GM23338 (cell line): Measurements from ENCODE around the gene THUMPD3. TPM values are rescaled to one million over a fixed set of nuclear protein-coding genes. Genes with fewer than 3 reads are reported as not detected.

Experiments used
- ATAC-seq: fragments of 200-7000 bp; cut with Tn5 transposase; 3 replicates; pipeline ENCODE4 v1.9.1; 2020
- DNase-seq: peaks from one replicate; pipeline ENCODE4 v3.0.0-alpha.2; 2015; ENCODE audit warnings: low spot score
- H2AFZ ChIP-seq: fragments of 200-600 bp; sonication (generic); 2 replicates; pipeline ENCODE4 v1.8.0; 2016; ENCODE audit warnings: antibody characterized with exemption, mild to moderate bottlenecking, moderate library complexity
- H3F3A ChIP-seq: fragments of 200-600 bp; sonication (generic); replicated peaks from 2 replicates; pipeline ENCODE4 v1.8.0; 2017; ENCODE audit warnings: antibody characterized with exemption, mixed run types, low read depth
- H3K27ac ChIP-seq: fragments of 200-600 bp; sonication (generic); 2 replicates; pipeline ENCODE4 v1.6.1; 2016; ENCODE audit warnings: low read depth
- H3K27me3 ChIP-seq: fragments of 200-600 bp; sonication (generic); 2 replicates; pipeline ENCODE4 v1.8.0; 2016; ENCODE audit warnings: mild to moderate bottlenecking, mixed run types, moderate library complexity; ENCODE audit not compliant: insufficient read depth
- H3K36me3 ChIP-seq: fragments of 200-600 bp; sonication (generic); 2 replicates; pipeline ENCODE4 v1.8.0; 2016; ENCODE audit warnings: mild to moderate bottlenecking; ENCODE audit not compliant: insufficient read depth
- H3K4me1 ChIP-seq: fragments of 200-600 bp; sonication (generic); 2 replicates; pipeline ENCODE4 v1.8.0; 2016; ENCODE audit warnings: mild to moderate bottlenecking, moderate library complexity; ENCODE audit not compliant: insufficient read depth
- H3K4me2 ChIP-seq: fragments of 200-600 bp; sonication (generic); 2 replicates; pipeline ENCODE4 v1.7.1; 2017; ENCODE audit warnings: mixed run types
- H3K4me3 ChIP-seq: fragments of 200-600 bp; sonication (generic); 2 replicates; pipeline ENCODE4 v1.6.1; 2016; ENCODE audit warnings: mixed run types
- H3K79me2 ChIP-seq: fragments of 200-600 bp; sonication (generic); replicated peaks from 2 replicates; pipeline ENCODE4 v1.8.0; 2017; ENCODE audit warnings: mild to moderate bottlenecking; ENCODE audit not compliant: insufficient read depth
- H3K9me2 ChIP-seq: fragments of 200-600 bp; sonication (generic); 2 replicates; pipeline ENCODE4 v1.8.0; 2017; ENCODE audit not compliant: insufficient read depth
- H4K20me1 ChIP-seq: fragments of 200-600 bp; sonication (generic); replicated peaks from 2 replicates; pipeline ENCODE4 v1.8.0; 2017; ENCODE audit warnings: mild to moderate bottlenecking; ENCODE audit not compliant: insufficient read depth
- H3K27ac Mint-ChIP-seq: 2 replicates; pipeline ENCODE4 v1.8.0; 2020; ENCODE audit warnings: inconsistent platforms, mild to moderate bottlenecking, moderate library complexity, mixed read lengths
- H3K27me3 Mint-ChIP-seq: 3 replicates; pipeline ENCODE4 v1.8.0; 2022; ENCODE audit warnings: low read depth, mild to moderate bottlenecking, moderate library complexity, mixed read lengths, inconsistent platforms; ENCODE audit not compliant: insufficient read depth, poor library complexity
- H3K36me3 Mint-ChIP-seq: 3 replicates; pipeline ENCODE4 v1.8.0; 2021; ENCODE audit warnings: low read depth, mild to moderate bottlenecking, inconsistent platforms, moderate library complexity, mixed read lengths
- H3K4me1 Mint-ChIP-seq: 3 replicates; pipeline ENCODE4 v1.8.0; 2020; ENCODE audit warnings: mild to moderate bottlenecking, inconsistent platforms, mixed read lengths
- H3K4me3 Mint-ChIP-seq: 3 replicates; pipeline ENCODE4 v1.8.0; 2021; ENCODE audit warnings: moderate library complexity, mild to moderate bottlenecking, inconsistent platforms, mixed read lengths
- H3K9me3 Mint-ChIP-seq: 3 replicates; pipeline ENCODE4 v1.8.0; 2020; ENCODE audit warnings: moderate library complexity, mild to moderate bottlenecking, inconsistent platforms, mixed read lengths
- CREB1 ChIP-seq: fragments of 250-450 bp; sonication (Bioruptor Pico); IDR thresholded peaks from 2 replicates; pipeline ENCODE4 v1.5.0; 2020; ENCODE audit warnings: low read depth, mild to moderate bottlenecking, moderate library complexity
- CTCF ChIP-seq, 2 experiments: fragments of 200-600 bp in 1 of 2; sonication (generic) in 1 of 2; conservative IDR thresholded peaks; 2 replicates each; pipeline versions ENCODE4 v1.5.1 to v1.6.1; 2016 to 2017; ENCODE audit warnings: antibody characterized with exemption in 2 of 2, low read depth in 2 of 2, mild to moderate bottlenecking in 2 of 2, moderate library complexity in 1 of 2
- EZH2phosphoT487 ChIP-seq: fragments of 200-600 bp; sonication (generic); IDR thresholded peaks from one replicate; pipeline ENCODE4 v1.8.1; 2018; ENCODE audit warnings: antibody characterized with exemption; ENCODE audit not compliant: unreplicated experiment
- JUNB ChIP-seq: IDR thresholded peaks from one replicate; pipeline ENCODE4 v1.6.1; 2016; ENCODE audit warnings: antibody characterized with exemption; ENCODE audit not compliant: unreplicated experiment
- NANOG ChIP-seq: IDR thresholded peaks from 2 replicates; pipeline ENCODE4 v1.6.1; 2016; ENCODE audit warnings: antibody characterized with exemption, borderline replicate concordance
- POLR2AphosphoS5 ChIP-seq: IDR thresholded peaks from 2 replicates; pipeline ENCODE4 v1.6.1; 2016; ENCODE audit warnings: antibody characterized with exemption, low read depth
- ZNF114 ChIP-seq: fragments of 250-450 bp; sonication (Bioruptor Pico); IDR thresholded peaks from 2 replicates; pipeline ENCODE4 v1.5.0; 2020; ENCODE audit warnings: mild to moderate bottlenecking, moderate library complexity
- ZNF331 ChIP-seq: fragments of 250-450 bp; sonication (Bioruptor Pico); IDR thresholded peaks from 2 replicates; pipeline ENCODE4 v1.5.0; 2020; ENCODE audit warnings: low read depth, mild to moderate bottlenecking, moderate library complexity
- polyA plus RNA-seq: library from polyadenylated mRNA; unstranded; fragments of >200 nt; fragmentation: Nextera tagmentation; extraction: Ambion mirVana; gene quantifications from 2 replicates; pipeline ENCODE4 v1.2.1, GENCODE V29; 2016
- total RNA-seq: library from RNA; depleted of rRNA; stranded (reverse); fragments of >200 nt; shearing (Covaris generic); gene quantifications from 2 replicates; pipeline ENCODE4 v1.2.3, GENCODE V29; 2014
- TF ChIP-seq, protein P1 (sequence below): fragments of 250-450 bp; sonication (Bioruptor Pico); IDR thresholded peaks from 2 replicates; pipeline ENCODE4 v1.5.0; 2020; ENCODE audit warnings: mild to moderate bottlenecking, moderate library complexity
- TF ChIP-seq, protein P2 (sequence below): IDR thresholded peaks from one replicate; pipeline ENCODE4 v1.6.1; 2018; ENCODE audit warnings: antibody characterized with exemption; ENCODE audit not compliant: unreplicated experiment

The THUMPD3 gene
- total and polyA plus RNA-seq, 2 experiments from 2014 or later = 30.1 to 54.1 TPM

DNA sequence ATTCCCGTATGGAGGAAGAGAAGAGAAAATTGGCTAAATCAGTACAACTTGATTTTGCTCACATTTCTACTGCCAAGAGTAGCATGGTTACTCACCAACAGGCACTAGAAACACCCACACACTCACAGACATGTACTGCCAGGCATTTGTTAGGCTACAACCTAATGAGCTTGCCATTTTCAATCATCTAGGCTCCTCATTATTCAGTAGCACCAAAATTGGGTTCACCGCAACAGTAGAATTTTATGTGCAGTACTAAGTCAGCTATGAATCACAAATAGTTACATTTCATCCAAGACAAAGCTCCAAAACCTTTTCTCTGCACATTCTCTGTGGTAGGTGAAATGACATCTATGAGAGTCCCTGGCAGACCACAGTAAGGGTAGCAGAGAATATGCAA, 15.0 kb upstream of the THUMPD3 start:
- Histone ChIP-seq H3K4me2 (no peak overlapping the region), H3K4me3 (no peak overlapping the region), H3K9me2 (no peaks in the 10 kb centered on the region), H3K36me3 (no peaks in the 10 kb centered on the region), H2AFZ (no peak overlapping the region), H3F3A (no peaks in the 10 kb centered on the region), H3K79me2 (no peaks in the 10 kb centered on the region), H3K27ac (no peak overlapping the region), H3K27me3 (no peaks in the 10 kb centered on the region), H4K20me1 (no peaks in the 10 kb centered on the region), H3K4me1 (peaks cover 18% of the 10 kb centered on the region)
- DNase-seq (no peak), ATAC-seq (no peak)
- no peak overlapping the region; the same call in 1 of the 2 replicates for H3K27ac Mint-ChIP-seq
- H3K4me1 Mint-ChIP-seq = peaks cover 40% of the 10 kb centered on the region
- TF ChIP-seq, protein P1, sequence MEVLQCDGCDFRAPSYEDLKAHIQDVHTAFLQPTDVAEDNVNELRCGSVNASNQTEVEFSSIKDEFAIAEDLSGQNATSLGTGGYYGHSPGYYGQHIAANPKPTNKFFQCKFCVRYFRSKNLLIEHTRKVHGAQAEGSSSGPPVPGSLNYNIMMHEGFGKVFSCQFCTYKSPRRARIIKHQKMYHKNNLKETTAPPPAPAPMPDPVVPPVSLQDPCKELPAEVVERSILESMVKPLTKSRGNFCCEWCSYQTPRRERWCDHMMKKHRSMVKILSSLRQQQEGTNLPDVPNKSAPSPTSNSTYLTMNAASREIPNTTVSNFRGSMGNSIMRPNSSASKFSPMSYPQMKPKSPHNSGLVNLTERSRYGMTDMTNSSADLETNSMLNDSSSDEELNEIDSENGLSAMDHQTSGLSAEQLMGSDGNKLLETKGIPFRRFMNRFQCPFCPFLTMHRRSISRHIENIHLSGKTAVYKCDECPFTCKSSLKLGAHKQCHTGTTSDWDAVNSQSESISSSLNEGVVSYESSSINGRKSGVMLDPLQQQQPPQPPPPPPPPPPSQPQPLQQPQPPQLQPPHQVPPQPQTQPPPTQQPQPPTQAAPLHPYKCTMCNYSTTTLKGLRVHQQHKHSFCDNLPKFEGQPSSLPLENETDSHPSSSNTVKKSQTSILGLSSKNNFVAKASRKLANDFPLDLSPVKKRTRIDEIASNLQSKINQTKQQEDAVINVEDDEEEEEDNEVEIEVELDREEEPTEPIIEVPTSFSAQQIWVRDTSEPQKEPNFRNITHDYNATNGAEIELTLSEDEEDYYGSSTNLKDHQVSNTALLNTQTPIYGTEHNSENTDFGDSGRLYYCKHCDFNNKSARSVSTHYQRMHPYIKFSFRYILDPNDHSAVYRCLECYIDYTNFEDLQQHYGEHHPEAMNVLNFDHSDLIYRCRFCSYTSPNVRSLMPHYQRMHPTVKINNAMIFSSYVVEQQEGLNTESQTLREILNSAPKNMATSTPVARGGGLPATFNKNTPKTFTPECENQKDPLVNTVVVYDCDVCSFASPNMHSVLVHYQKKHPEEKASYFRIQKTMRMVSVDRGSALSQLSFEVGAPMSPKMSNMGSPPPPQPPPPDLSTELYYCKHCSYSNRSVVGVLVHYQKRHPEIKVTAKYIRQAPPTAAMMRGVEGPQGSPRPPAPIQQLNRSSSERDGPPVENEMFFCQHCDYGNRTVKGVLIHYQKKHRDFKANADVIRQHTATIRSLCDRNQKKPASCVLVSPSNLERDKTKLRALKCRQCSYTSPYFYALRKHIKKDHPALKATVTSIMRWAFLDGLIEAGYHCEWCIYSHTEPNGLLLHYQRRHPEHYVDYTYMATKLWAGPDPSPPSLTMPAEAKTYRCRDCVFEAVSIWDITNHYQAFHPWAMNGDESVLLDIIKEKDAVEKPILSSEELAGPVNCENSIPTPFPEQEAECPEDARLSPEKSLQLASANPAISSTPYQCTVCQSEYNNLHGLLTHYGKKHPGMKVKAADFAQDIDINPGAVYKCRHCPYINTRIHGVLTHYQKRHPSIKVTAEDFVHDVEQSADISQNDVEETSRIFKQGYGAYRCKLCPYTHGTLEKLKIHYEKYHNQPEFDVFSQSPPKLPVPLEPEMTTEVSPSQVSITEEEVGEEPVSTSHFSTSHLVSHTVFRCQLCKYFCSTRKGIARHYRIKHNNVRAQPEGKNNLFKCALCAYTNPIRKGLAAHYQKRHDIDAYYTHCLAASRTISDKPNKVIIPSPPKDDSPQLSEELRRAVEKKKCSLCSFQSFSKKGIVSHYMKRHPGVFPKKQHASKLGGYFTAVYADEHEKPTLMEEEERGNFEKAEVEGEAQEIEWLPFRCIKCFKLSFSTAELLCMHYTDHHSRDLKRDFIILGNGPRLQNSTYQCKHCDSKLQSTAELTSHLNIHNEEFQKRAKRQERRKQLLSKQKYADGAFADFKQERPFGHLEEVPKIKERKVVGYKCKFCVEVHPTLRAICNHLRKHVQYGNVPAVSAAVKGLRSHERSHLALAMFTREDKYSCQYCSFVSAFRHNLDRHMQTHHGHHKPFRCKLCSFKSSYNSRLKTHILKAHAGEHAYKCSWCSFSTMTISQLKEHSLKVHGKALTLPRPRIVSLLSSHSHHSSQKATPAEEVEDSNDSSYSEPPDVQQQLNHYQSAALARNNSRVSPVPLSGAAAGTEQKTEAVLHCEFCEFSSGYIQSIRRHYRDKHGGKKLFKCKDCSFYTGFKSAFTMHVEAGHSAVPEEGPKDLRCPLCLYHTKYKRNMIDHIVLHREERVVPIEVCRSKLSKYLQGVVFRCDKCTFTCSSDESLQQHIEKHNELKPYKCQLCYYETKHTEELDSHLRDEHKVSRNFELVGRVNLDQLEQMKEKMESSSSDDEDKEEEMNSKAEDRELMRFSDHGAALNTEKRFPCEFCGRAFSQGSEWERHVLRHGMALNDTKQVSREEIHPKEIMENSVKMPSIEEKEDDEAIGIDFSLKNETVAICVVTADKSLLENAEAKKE (CRISPR knock-in tag) = no peak
- TF ChIP-seq POLR2AphosphoS5 (no peak), JUNB (no peak)
- peaks cover 5% of the 10 kb centered on the region for H3K27me3 Mint-ChIP-seq
- no peak overlapping the region; the same call in 2 of the 3 replicates for H3K4me3 Mint-ChIP-seq
- H3K36me3 Mint-ChIP-seq = peaks cover 7% of the 10 kb centered on the region
- H3K9me3 Mint-ChIP-seq = no peaks in the 10 kb centered on the region

- Mint-ChIP-seq H3K9me3 (no peaks in the 10 kb centered on the region), H3K36me3 (peaks cover 7% of the 10 kb centered on the region), H3K27me3 (peaks cover 1% of the 10 kb centered on the region), H3K4me1 (peaks cover 50% of the 10 kb centered on the region), H3K27ac (no peak overlapping the region; the same call in 1 of the 2 replicates), H3K4me3 (no peak overlapping the region)
- H3K27me3 ChIP-seq = no peaks in the 10 kb centered on the region
- no peak for ATAC-seq
- H3K27ac ChIP-seq = no peak overlapping the region
- peaks cover 25% of the 10 kb centered on the region for H3K4me1 ChIP-seq
- no peaks in the 10 kb centered on the region for H3K36me3 ChIP-seq
- no peak overlapping the region for H3K4me3 ChIP-seq
- H3K4me2 ChIP-seq = no peak overlapping the region
- H4K20me1 ChIP-seq = no peaks in the 10 kb centered on the region
- no peak overlapping the region for H2AFZ ChIP-seq
- no peaks in the 10 kb centered on the region for H3K79me2 ChIP-seq
- H3F3A ChIP-seq = no peaks in the 10 kb centered on the region
- DNase-seq = no peak
- no peaks in the 10 kb centered on the region for H3K9me2 ChIP-seq
- TF ChIP-seq, protein P2, sequence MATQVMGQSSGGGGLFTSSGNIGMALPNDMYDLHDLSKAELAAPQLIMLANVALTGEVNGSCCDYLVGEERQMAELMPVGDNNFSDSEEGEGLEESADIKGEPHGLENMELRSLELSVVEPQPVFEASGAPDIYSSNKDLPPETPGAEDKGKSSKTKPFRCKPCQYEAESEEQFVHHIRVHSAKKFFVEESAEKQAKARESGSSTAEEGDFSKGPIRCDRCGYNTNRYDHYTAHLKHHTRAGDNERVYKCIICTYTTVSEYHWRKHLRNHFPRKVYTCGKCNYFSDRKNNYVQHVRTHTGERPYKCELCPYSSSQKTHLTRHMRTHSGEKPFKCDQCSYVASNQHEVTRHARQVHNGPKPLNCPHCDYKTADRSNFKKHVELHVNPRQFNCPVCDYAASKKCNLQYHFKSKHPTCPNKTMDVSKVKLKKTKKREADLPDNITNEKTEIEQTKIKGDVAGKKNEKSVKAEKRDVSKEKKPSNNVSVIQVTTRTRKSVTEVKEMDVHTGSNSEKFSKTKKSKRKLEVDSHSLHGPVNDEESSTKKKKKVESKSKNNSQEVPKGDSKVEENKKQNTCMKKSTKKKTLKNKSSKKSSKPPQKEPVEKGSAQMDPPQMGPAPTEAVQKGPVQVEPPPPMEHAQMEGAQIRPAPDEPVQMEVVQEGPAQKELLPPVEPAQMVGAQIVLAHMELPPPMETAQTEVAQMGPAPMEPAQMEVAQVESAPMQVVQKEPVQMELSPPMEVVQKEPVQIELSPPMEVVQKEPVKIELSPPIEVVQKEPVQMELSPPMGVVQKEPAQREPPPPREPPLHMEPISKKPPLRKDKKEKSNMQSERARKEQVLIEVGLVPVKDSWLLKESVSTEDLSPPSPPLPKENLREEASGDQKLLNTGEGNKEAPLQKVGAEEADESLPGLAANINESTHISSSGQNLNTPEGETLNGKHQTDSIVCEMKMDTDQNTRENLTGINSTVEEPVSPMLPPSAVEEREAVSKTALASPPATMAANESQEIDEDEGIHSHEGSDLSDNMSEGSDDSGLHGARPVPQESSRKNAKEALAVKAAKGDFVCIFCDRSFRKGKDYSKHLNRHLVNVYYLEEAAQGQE = no peak
- TF ChIP-seq CTCF (conservative IDR thresholded peaks at IDR 0.05; ENCODE audit: low read depth in 2 of 2) = no peak
- no peak for TF ChIP-seq POLR2AphosphoS5
- no peak for TF ChIP-seq CREB1
- TF ChIP-seq EZH2phosphoT487 = no peak
- TF ChIP-seq ZNF114 (CRISPR knock-in tag) = no peak
- TF ChIP-seq ZNF331 (CRISPR knock-in tag) = no peak
- no peak for TF ChIP-seq NANOG
Observed at GRCh38 chr3:9349321-9350117, 13.3 kb upstream of the THUMPD3 start.
